Panc1 (cell line): ENCODE results near the gene USP40. TPM values are rescaled to one million over a fixed set of nuclear protein-coding genes. Genes with fewer than 3 reads are reported as not detected.

Experiments used
- ATAC-seq: fragments of 200-7000 bp; cut with Tn5 transposase; 2 replicates; pipeline ENCODE4 v1.9.1; 2020; ENCODE audit warnings: mild to moderate bottlenecking, moderate library complexity
- BruUV-seq: library from RNA; stranded (reverse); fragments of 400-500 nt; replicated peaks from 2 replicates; lab custom pipeline; 2021; lab: Mats Ljungman, UMichigan
- CTCF ChIA-PET: fragments of 300-600 bp; sonication (Branson Sonifier 250); formaldehyde crosslinking; loops from one replicate; lab custom pipeline; 2022; ENCODE audit warnings: antibody characterized with exemption; lab: Charles Lee
- POLR2A ChIA-PET: fragments of 300-600 bp; sonication (Branson Sonifier 250); formaldehyde crosslinking; loops from one replicate; lab custom pipeline; 2022; ENCODE audit warnings: antibody characterized with exemption; lab: Charles Lee
- DNase-seq: peaks from one replicate; pipeline ENCODE4 v3.0.0-alpha.2; 2010; ENCODE audit warnings: low read depth, low spot score
- H3K27ac ChIP-seq: 2 replicates; pipeline ENCODE4 v1.5.1; 2011; ENCODE audit warnings: mild to moderate bottlenecking, low read length, inconsistent platforms
- H3K27me3 ChIP-seq: fragments of 200-500 bp; sonication (Bioruptor generic); 2 replicates; pipeline ENCODE4 v1.6.0; 2014; ENCODE audit warnings: low read length, inconsistent platforms; ENCODE audit not compliant: control insufficient read depth, insufficient read depth
- H3K36me3 ChIP-seq: fragments of 200-500 bp; sonication (Bioruptor generic); 2 replicates; pipeline ENCODE4 v1.5.1; 2014; ENCODE audit warnings: inconsistent platforms, mild to moderate bottlenecking, low read length, moderate library complexity; ENCODE audit not compliant: control insufficient read depth, insufficient read depth
- H3K4me1 ChIP-seq: 2 replicates; pipeline ENCODE4 v1.5.1; 2011; ENCODE audit warnings: inconsistent platforms, mild to moderate bottlenecking, low read length, moderate library complexity; ENCODE audit not compliant: control insufficient read depth, insufficient read depth
- H3K4me3 ChIP-seq, 2 experiments: 2 replicates each; pipeline ENCODE4 v1.5.1; 2011 to 2012; ENCODE audit warnings: low read depth in 2 of 2, low read length in 2 of 2, mild to moderate bottlenecking in 2 of 2, inconsistent platforms in 1 of 2, moderate library complexity in 1 of 2
- H3K9me3 ChIP-seq: fragments of 200-500 bp; sonication (Bioruptor generic); 2 replicates; pipeline ENCODE4 v1.5.1; 2014; ENCODE audit warnings: low read depth, mild to moderate bottlenecking, inconsistent platforms, low read length, moderate library complexity; ENCODE audit not compliant: control insufficient read depth, insufficient read depth
- CTCF ChIP-seq: fragments of 450-650 bp; IDR thresholded peaks from 2 replicates; pipeline ENCODE4 v1.5.1; 2017; ENCODE audit warnings: mild to moderate bottlenecking
- POLR2AphosphoS5 ChIP-seq: IDR thresholded peaks from 2 replicates; pipeline ENCODE4 v1.6.1; 2012; ENCODE audit warnings: mild to moderate bottlenecking, low read depth, low read length, moderate library complexity
- REST ChIP-seq, 2 experiments: IDR thresholded peaks; 2 replicates each; pipeline ENCODE4 v1.6.1; 2011 to 2012; ENCODE audit warnings: low read depth in 2 of 2, control low read depth in 1 of 2, low read length in 1 of 2, mild to moderate bottlenecking in 1 of 2, moderate library complexity in 1 of 2; ENCODE audit not compliant: insufficient read depth in 1 of 2
- SIN3A ChIP-seq: IDR thresholded peaks from 2 replicates; pipeline ENCODE4 v1.6.1; 2012; ENCODE audit warnings: low read depth, mild to moderate bottlenecking, low read length, moderate library complexity, borderline replicate concordance; ENCODE audit not compliant: insufficient read depth
- TCF7L2 ChIP-seq: IDR thresholded peaks from 2 replicates; pipeline ENCODE4 v1.6.1; 2011; ENCODE audit warnings: mild to moderate bottlenecking, low read depth, low read length, inconsistent platforms
- in situ Hi-C: cut with HindIII; loops from 2 replicates; pipeline ENCODE4 v1.10.0; 2016; ENCODE audit warnings: low sequenced_read_pairs, low pct_unique_long_range_greater_than_20kb
- intact Hi-C: fragments of 100-400 bp; cut with micrococcal nuclease; formaldehyde crosslinking; loops from one replicate; pipeline ENCODE4 v1.10.0; 2022; ENCODE audit not compliant: unreplicated experiment
- total RNA-seq: library from RNA; stranded (reverse); gene quantifications from one replicate; pipeline ENCODE4 v1.2.1, GENCODE V29; 2021; ENCODE audit not compliant: unreplicated experiment

USP40 gene
- total RNA-seq, 1 experiment from 2014 or later: 26.6 TPM

- ChIA-PET CTCF (no interaction called here), POLR2A (no interaction called here)
- no peaks in the 10 kb centered on the region for H3K27me3 ChIP-seq
- no peaks in the 10 kb centered on the region for H3K4me1 ChIP-seq
- no TSS peak for BruUV-seq
- no peak overlapping the region for H3K27ac ChIP-seq
- in situ Hi-C loops (no loop called here), intact Hi-C loops (no loop called here)
- peaks cover 9% of the 10 kb centered on the region for H3K36me3 ChIP-seq
- DNase-seq (no peak), ATAC-seq (no peak)
- H3K4me3 ChIP-seq: no peak overlapping the region
- TF ChIP-seq POLR2AphosphoS5 (no peak), REST (IDR thresholded peaks at IDR 0.05; ENCODE audit: insufficient read depth in 1 of 2, low read depth in 2 of 2, low read length in 1 of 2) (no peak), SIN3A (no peak), CTCF (no peak), TCF7L2 (no peak)
- no peaks in the 10 kb centered on the region for H3K9me3 ChIP-seq
Measured at GRCh38 chr2:233546774-233547173, 19.8 kb downstream of the USP40 start.

GRCh38 chr2:233546101-233546500 is 20.5 kb downstream of the USP40 start:
- Histone ChIP-seq H3K4me3 (no peak overlapping the region), H3K36me3 (peaks cover 9% of the 10 kb centered on the region), H3K9me3 (no peaks in the 10 kb centered on the region), H3K4me1 (no peaks in the 10 kb centered on the region), H3K27ac (no peak overlapping the region), H3K27me3 (no peaks in the 10 kb centered on the region)
- no peak for ATAC-seq
- POLR2A ChIA-PET: no interaction called here
- intact Hi-C loops (no loop called here), in situ Hi-C loops (no loop called here)
- CTCF ChIA-PET: no interaction called here
- DNase-seq: no peak
- BruUV-seq: no TSS peak
- TF ChIP-seq CTCF (no peak), POLR2AphosphoS5 (no peak), TCF7L2 (no peak), REST (IDR thresholded peaks at IDR 0.05; ENCODE audit: insufficient read depth in 1 of 2, low read depth in 2 of 2, low read length in 1 of 2) (no peak), SIN3A (no peak)
